Stimulated activated CD4-positive, alpha-beta T cell treated with anti-CD3 and anti-CD28 coated beads, Interleukin-2, amount 100 ng/mL, for 48 hours (primary cell): ENCODE data around the gene BMPR1B.
"Not testable (repeated sequence)": the region's sequence is repeated elsewhere in the genome, so short reads cannot be mapped to it uniquely, and the experiment has no call there.

Source experiments
- DNase-seq, 2 donors: peaks; one replicate each; pipeline ENCODE4 v3.0.0-alpha.2; 2020

The BMPR1B gene

GRCh38 chr4:95049551-95050233 lies 291.9 kb downstream of the BMPR1B start:
- DNase-seq, result no peak

- DNase-seq, result no peak
Measured at GRCh38 chr4:95050980-95051701, 293.4 kb downstream of the BMPR1B start.

GRCh38 chr4:95051702-95052020 lies 293.9 kb downstream of the BMPR1B start:
- no peak for DNase-seq

GRCh38 chr4:95058991-95059390 lies 301.2 kb downstream of the BMPR1B start:
- DNase-seq, result no peak

GRCh38 chr4:95059663-95060062 lies 301.9 kb downstream of the BMPR1B start:
- DNase-seq, result no peak

- no peak for DNase-seq
Measured at GRCh38 chr4:95061220-95061619, 303.5 kb downstream of the BMPR1B start.

GRCh38 chr4:95061801-95062200 lies 304.0 kb downstream of the BMPR1B start:
- not testable (repeated sequence) for DNase-seq

- no peak for DNase-seq
Measured at GRCh38 chr4:95066050-95066449, 308.3 kb downstream of the BMPR1B start.

GRCh38 chr4:95068401-95068800 lies 310.6 kb downstream of the BMPR1B start:
- no peak for DNase-seq

- DNase-seq, result no peak
Measured at GRCh38 chr4:95068818-95069478, 311.2 kb downstream of the BMPR1B start.

- no peak for DNase-seq
Measured at GRCh38 chr4:95071851-95072250, 314.1 kb downstream of the BMPR1B start.

GRCh38 chr4:95073646-95074045 lies 315.9 kb downstream of the BMPR1B start:
- DNase-seq, result no peak

- no peak for DNase-seq
Measured at GRCh38 chr4:95077864-95078263, 320.1 kb downstream of the BMPR1B start.

- no peak for DNase-seq
Measured at GRCh38 chr4:95080969-95081368, 323.2 kb downstream of the BMPR1B start.

GRCh38 chr4:95084584-95084983 lies 326.8 kb downstream of the BMPR1B start:
- no peak for DNase-seq

GRCh38 chr4:95085124-95085833 lies 327.5 kb downstream of the BMPR1B start:
- no peak for DNase-seq

- no peak for DNase-seq
Measured at GRCh38 chr4:95086551-95086950, 328.8 kb downstream of the BMPR1B start.

GRCh38 chr4:95087657-95088455 lies 330.1 kb downstream of the BMPR1B start:
- no peak for DNase-seq

- no peak for DNase-seq
Measured at GRCh38 chr4:95091272-95091671, 333.5 kb downstream of the BMPR1B start.

- DNase-seq, result no peak
Measured at GRCh38 chr4:95092766-95093165, 335.0 kb downstream of the BMPR1B start.

- no peak for DNase-seq
Measured at GRCh38 chr4:95093460-95093859, 335.7 kb downstream of the BMPR1B start.
